Stimulated activated CD4-positive, alpha-beta T cell treated with anti-CD3 and anti-CD28 coated beads, TNF-alpha, amount 100 ng/mL, for 1 hour (primary cell): ENCODE data around the gene FOXP2.
"Not testable (repeated sequence)": the region's sequence is repeated elsewhere in the genome, so short reads cannot be mapped to it uniquely, and the experiment has no call there.

ENCODE experiments used
- DNase-seq, 3 donors: peaks; one replicate each; pipeline ENCODE4 v3.0.0-alpha.2; 2020; ENCODE audit warnings: low read depth in 3 of 3, low spot score in 1 of 3

The FOXP2 gene

GRCh38 chr7:114414156-114415063 lies at the start of gene FOXP2:
Gene FOXP2, plus strand, starts transcription at chr7:114414815. Its CDS starts 11,697 bp downstream, at chr7:114426512.
- DNase-seq: no peak

DNA sequence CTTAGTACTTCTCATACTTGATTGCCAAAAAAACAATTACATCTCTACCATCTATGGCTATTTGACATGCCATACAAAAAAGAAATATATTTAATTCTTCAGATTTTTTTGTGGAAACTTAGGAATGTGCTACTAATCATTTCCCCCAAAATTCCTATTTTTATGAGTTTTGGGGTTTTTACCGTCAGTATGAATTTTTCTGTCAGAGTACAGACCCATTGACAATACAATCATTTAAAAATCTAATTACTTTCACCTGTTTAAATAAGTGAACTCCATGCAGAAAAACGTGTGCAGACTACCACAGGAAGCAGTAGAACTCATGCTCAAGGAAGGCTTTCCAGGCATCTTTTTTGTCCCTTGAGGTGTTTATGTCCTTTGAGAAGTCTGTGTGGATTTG lies 48.8 kb upstream of the FOXP2 start:
- no peak for DNase-seq

DNA sequence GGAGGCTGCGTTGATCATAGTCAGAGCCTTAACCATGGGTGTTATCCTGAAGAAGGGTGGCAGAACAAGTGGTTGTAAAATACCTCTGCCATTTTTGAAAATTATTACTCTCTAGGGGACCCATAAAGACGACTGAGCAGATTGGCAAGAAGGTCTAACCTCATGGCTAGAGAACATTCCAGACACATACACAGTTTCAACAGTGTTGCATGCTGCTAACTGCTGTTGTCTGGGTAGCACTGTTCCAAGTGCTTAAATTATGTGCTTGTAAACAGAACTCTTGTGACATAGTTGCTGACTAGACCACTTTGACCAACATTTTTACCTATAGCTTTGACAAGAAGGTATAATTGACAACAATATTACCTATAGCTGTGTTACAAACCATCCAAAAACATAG lies 46.1 kb upstream of the FOXP2 start:
- DNase-seq: no peak

GRCh38 chr7:114369294-114369693 lies 45.3 kb upstream of the FOXP2 start:
- DNase-seq: no peak

DNA sequence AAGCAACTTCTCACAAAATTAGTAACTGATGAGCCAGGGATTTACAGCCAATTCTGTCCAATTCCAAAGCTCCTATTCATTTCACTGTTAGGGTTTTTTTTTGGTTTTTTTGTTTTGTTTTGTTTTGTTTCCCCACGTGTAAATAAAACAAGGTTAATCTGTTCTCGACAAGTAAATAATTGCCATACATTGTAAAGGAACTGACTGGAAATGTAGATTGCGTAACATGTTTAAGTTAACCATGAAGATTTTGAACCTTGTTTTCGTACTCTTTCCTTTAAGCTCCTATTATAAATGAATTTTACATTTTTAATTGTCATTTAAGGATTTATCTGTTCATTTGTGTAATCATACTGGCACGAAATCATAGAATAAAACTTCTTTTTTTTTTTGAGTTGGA lies 42.0 kb upstream of the FOXP2 start:
- DNase-seq: no peak

- DNase-seq: no peak
These were observed 38.7 kb upstream of the FOXP2 start for GRCh38 chr7:114375907-114376306.

GRCh38 chr7:114383946-114384345 lies 30.7 kb upstream of the FOXP2 start:
- DNase-seq: not testable (repeated sequence)

- not testable (repeated sequence) for DNase-seq
These were observed 30.3 kb upstream of the FOXP2 start for GRCh38 chr7:114384346-114384745.

DNA sequence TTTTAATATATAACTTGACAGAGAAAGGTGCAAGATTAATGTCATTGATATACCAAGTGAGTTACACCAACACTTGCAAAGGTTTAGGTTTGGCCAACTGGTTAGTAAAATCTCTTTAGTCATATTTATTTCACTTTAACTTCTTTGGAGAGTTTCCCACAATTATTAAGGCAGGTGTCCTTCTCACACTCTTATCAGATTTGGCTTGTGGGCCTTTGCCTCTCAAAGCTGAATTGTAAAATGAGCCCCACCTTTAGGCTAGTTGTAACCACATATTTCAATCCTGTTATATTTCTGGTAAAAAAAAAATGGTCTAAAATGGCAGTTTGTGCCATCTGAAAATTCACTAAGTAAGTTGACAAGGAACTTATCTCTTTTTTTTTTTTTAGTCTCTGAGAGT lies 26.6 kb upstream of the FOXP2 start:
- DNase-seq: no peak

GRCh38 chr7:114392686-114393085 lies 21.9 kb upstream of the FOXP2 start:
- no peak for DNase-seq

GRCh38 chr7:114402876-114403635 lies 11.6 kb upstream of the FOXP2 start:
- no peak for DNase-seq

DNA sequence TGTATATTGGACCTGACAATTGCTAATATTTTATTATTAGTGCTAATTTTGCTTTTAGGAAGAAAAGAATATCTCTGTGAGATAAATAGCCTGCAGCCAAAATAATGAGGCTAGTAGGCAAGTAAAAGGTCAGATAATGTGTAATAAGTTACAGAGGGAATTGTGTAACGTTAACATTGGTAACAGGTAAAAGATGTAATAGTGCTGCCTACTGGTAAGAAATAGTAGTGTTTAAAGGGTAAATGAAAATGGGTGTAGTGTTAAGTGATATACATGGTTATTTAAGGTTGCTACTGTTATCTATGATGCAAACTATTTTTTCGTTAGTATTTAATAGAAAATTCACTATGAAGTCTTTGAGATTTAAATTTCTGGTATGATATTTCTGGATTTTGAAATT lies 9.2 kb upstream of the FOXP2 start:
- no peak for DNase-seq

GRCh38 chr7:114409750-114410149 lies 4.9 kb upstream of the FOXP2 start:
- DNase-seq: no peak

- no peak for DNase-seq
These were observed 2.1 kb upstream of the FOXP2 start for GRCh38 chr7:114412548-114412947.

DNA sequence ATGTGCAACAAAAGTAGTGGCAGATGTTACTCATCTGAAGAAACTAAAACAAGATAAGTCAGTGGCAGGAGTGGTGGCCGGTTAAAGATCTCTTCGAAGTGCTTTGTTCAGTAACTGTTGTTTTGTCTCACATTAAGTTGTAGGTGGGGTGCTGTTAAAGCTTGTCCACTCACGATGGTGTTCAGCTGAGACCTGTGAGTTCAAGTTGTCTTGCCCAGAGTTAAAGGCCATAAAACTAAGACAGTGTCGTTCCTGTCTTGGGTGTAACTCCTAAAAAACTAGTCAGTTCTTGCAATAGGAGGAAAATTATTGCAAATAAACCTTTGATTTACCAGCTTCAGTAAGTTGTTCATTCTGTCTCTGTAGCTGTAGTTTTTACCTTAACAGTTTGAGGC lies 857 bp upstream of the FOXP2 start:
- no peak for DNase-seq

DNA sequence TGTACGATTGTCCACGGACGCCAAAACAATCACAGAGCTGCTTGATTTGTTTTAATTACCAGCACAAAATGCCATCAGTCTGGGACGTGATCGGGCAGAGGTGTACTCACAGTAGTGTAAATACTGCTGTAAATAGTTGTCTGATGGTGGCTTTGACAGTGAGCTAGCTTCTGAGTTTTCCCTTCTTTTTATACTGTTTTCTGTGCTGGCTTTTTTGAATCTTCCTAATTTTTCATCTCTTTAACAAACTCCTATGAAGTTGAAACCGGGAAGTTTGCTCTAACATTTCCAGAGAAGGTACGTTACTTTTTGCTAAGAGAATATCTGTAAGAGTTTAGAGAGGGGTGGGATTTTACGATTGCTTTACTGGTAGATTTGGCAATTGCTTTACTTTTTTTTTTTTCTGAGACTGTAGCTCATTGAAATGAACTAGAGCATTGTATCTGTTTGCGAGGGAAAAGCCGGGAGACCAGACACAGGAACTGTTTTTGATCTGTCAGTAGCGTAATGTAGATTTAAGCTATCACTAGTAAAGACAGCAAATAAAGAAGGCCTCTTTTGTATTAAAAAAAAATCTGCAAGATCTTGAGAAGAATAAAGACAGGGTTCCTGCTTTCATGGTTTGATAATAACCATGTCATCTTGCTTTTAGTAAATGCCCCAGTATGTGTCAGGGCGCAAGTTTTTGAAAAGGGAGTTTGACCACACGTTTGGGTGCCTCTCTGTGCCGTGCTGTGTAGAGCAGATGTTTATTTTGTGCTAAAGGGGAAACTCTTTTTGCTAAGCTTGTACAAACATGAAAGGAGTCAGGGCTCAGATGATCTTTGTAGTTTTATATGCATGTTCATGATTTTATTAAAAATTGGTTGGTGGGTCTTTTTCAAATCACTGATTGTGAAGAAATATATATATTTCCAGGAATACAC lies 712 bp downstream of the FOXP2 start:
- no peak for DNase-seq

DNA sequence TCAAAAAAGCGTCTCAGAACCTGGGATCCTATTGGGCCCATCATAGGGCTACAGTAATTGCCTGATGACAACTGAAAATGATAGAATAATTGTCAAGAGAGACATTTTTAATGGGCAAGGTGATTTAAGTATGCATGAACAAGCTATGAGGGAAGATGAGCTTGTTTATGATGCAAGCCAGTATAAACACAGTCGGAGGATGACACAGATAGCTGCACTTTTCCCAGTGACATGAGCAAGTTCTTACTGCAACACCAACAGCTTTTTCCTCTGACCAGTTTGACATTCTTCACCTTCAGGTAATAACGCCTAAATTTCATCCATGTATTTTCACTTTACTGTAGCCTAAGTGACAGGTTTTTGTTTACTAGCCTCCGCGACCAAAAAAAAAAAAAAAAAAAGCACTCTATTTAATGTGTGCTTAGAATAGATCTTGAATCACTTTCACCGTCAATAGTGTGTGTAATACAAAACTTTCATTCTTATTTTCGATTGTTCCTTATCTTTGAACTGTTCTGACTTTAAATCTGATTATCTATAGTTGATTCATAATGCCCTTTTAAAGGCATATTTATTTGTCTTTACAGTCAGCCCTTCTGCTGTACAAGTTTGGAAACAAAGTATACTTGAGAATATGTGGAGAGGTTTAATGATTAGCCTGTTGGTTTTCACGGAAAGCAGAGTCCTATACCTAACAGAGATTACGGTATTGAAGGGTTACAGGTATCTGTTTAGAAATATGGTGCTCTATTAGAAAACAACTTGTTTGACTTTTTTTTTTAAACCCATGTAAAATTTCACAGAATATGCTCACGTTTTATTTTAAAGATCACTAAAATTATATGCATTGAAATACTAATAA lies 1.7 kb downstream of the FOXP2 start:
- DNase-seq: no peak

DNA sequence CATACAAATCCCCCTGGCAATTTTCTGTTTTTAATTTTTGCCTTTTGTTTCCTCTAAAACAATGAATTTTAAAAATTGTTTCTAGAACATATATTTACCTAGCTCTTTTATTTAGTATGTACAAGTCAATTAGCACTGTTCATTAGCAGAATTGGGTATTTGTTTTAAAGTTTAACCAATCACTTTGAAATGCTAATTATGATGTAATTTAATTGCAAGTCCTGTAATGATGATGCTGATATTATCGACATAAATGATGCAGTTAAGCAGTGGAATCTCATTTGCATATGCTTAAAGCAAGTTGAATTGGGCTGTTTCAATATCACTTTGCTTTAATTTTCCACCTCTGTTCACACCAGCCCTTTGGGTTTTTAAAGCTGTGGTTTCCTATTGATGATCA lies 2.7 kb downstream of the FOXP2 start:
- DNase-seq: no peak

DNA sequence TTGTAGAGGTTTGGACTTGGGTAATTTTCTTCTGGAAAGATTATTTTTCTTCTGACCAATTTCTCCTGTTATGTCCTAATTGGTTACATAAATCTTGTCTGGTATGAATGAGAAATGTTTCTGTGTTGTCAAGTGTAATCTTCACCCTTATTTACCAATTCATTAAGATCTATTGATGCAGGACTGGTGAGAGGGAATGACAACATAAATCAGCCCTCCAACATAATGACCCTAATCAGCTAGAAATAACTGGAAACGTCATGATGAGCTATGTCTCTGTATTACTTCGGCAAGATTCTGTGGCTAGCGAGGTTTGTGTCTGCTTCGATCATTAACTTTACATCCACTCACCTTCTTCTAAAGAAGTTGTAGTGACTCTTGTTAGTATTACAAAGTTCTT lies 3.5 kb downstream of the FOXP2 start:
- DNase-seq: no peak
